H9 (cell line): ENCODE measurements around the gene TEAD1. TPM values are rescaled to one million over a fixed set of nuclear protein-coding genes. Genes with fewer than 3 reads are reported as not detected.

Experiments
- DNase-seq: peaks from one replicate; pipeline ENCODE4 v3.0.0-alpha.2; 2017
- H2AFZ ChIP-seq: one replicate; pipeline ENCODE4 v1.6.1; 2013; ENCODE audit warnings: mild to moderate bottlenecking, low read length, control low read depth, moderate library complexity
- H2AK5ac ChIP-seq: 2 replicates; pipeline ENCODE4 v1.6.1; 2013; ENCODE audit warnings: low read length, control low read depth, mixed read lengths; ENCODE audit not compliant: insufficient read length
- H2BK120ac ChIP-seq: one replicate; pipeline ENCODE4 v1.6.1; 2013; ENCODE audit warnings: low read depth, mild to moderate bottlenecking, low read length, control low read depth, inconsistent platforms; ENCODE audit not compliant: poor library complexity, severe bottlenecking
- H2BK12ac ChIP-seq: 2 replicates; pipeline ENCODE4 v1.6.1; 2013; ENCODE audit warnings: low read length, control low read depth, mixed read lengths, low read depth; ENCODE audit not compliant: insufficient read length
- H2BK15ac ChIP-seq: 2 replicates; pipeline ENCODE4 v1.6.1; 2013; ENCODE audit warnings: low read depth, low read length, control low read depth
- H2BK20ac ChIP-seq: one replicate; pipeline ENCODE4 v1.6.1; 2013; ENCODE audit warnings: low read depth, mild to moderate bottlenecking, low read length, control low read depth, inconsistent platforms; ENCODE audit not compliant: poor library complexity, severe bottlenecking
- H2BK5ac ChIP-seq: 2 replicates; pipeline ENCODE4 v1.6.1; 2013; ENCODE audit warnings: low read length, control low read depth, mixed read lengths; ENCODE audit not compliant: insufficient read length
- H3K14ac ChIP-seq: 2 replicates; pipeline ENCODE4 v1.6.1; 2013; ENCODE audit warnings: low read length, control low read depth; ENCODE audit not compliant: insufficient read depth
- H3K18ac ChIP-seq: 2 replicates; pipeline ENCODE4 v1.6.1; 2013; ENCODE audit warnings: low read depth, mild to moderate bottlenecking, mixed read lengths, low read length, control low read depth; ENCODE audit not compliant: insufficient read length
- H3K23ac ChIP-seq: 2 replicates; pipeline ENCODE4 v1.6.1; 2013; ENCODE audit warnings: low read length, control low read depth, mixed read lengths, low read depth; ENCODE audit not compliant: insufficient read length
- H3K23me2 ChIP-seq: 2 replicates; pipeline ENCODE4 v1.6.1; 2013; ENCODE audit warnings: low read depth, mild to moderate bottlenecking, mixed read lengths, low read length, control low read depth; ENCODE audit not compliant: insufficient read length, poor library complexity, severe bottlenecking
- H3K27ac ChIP-seq: 2 replicates; pipeline ENCODE4 v1.5.1; 2013; ENCODE audit warnings: low read length, control low read depth, mixed read lengths, low read depth; ENCODE audit not compliant: insufficient read length
- H3K27me3 ChIP-seq: 2 replicates; pipeline ENCODE4 v1.6.1; 2013; ENCODE audit warnings: low read length, control low read depth, inconsistent platforms; ENCODE audit not compliant: insufficient read depth
- H3K4ac ChIP-seq: 2 replicates; pipeline ENCODE4 v1.6.1; 2013; ENCODE audit warnings: low read depth, mild to moderate bottlenecking, control low read depth, inconsistent platforms, low read length, moderate library complexity
- H3K4me1 ChIP-seq: 2 replicates; pipeline ENCODE4 v1.6.1; 2013; ENCODE audit warnings: low read length, control low read depth, inconsistent platforms; ENCODE audit not compliant: insufficient read depth
- H3K4me2 ChIP-seq: 2 replicates; pipeline ENCODE4 v1.6.1; 2013; ENCODE audit warnings: low read length, control low read depth, mixed read lengths; ENCODE audit not compliant: insufficient read length, insufficient read depth
- H3K56ac ChIP-seq: 2 replicates; pipeline ENCODE4 v1.6.1; 2013; ENCODE audit warnings: low read depth, mild to moderate bottlenecking, mixed read lengths, low read length, control low read depth; ENCODE audit not compliant: insufficient read length
- H3K79me1 ChIP-seq: 2 replicates; pipeline ENCODE4 v1.6.1; 2013; ENCODE audit warnings: low read depth, mild to moderate bottlenecking, moderate library complexity, low read length, control low read depth, inconsistent platforms; ENCODE audit not compliant: insufficient read depth, poor library complexity, severe bottlenecking
- H3K79me2 ChIP-seq: 2 replicates; pipeline ENCODE4 v1.6.1; 2013; ENCODE audit warnings: low read length, control low read depth, inconsistent platforms; ENCODE audit not compliant: insufficient read depth
- H3K9ac ChIP-seq: 2 replicates; pipeline ENCODE4 v1.6.1; 2013; ENCODE audit warnings: low read length, control low read depth, mixed read lengths; ENCODE audit not compliant: insufficient read length; ENCODE audit errors: extremely low read depth
- H3K9me3 ChIP-seq: one replicate; pipeline ENCODE4 v1.6.1; 2013; ENCODE audit warnings: low read depth, low read length, inconsistent platforms; ENCODE audit not compliant: control insufficient read depth
- H3T11ph ChIP-seq: one replicate; pipeline ENCODE4 v1.6.1; 2013; ENCODE audit warnings: mild to moderate bottlenecking, low read length, control low read depth, inconsistent platforms
- H4K20me1 ChIP-seq: one replicate; pipeline ENCODE4 v1.6.1; 2013; ENCODE audit not compliant: control insufficient read depth, insufficient read length, insufficient read depth
- H4K5ac ChIP-seq: 2 replicates; pipeline ENCODE4 v1.6.1; 2013; ENCODE audit warnings: low read depth, mild to moderate bottlenecking, mixed read lengths, low read length, control low read depth; ENCODE audit not compliant: insufficient read length
- H4K8ac ChIP-seq: replicated peaks from 2 replicates; pipeline ENCODE4 v1.6.1; 2013; ENCODE audit warnings: low read length, control low read depth, mixed read lengths, low read depth; ENCODE audit not compliant: insufficient read length
- H4K91ac ChIP-seq: 2 replicates; pipeline ENCODE4 v1.6.1; 2013; ENCODE audit warnings: low read depth, mild to moderate bottlenecking, moderate library complexity, mixed read lengths, low read length, control low read depth; ENCODE audit not compliant: insufficient read length
- H3K27ac Mint-ChIP-seq, 3 experiments: 2 replicates in 2 of 3; 3 replicates in 1 of 3; pipeline ENCODE4 v1.8.0; 2020 to 2021; ENCODE audit warnings: mixed read lengths in 3 of 3, mild to moderate bottlenecking in 1 of 3, moderate library complexity in 1 of 3
- H3K27me3 Mint-ChIP-seq: 2 replicates; pipeline ENCODE4 v1.8.0; 2021; ENCODE audit warnings: low read depth, mild to moderate bottlenecking, moderate library complexity, mixed read lengths
- H3K36me3 Mint-ChIP-seq, 3 experiments: 2 replicates in 2 of 3; 3 replicates in 1 of 3; pipeline ENCODE4 v1.8.0; 2020 to 2021; ENCODE audit warnings: low read depth in 3 of 3, mixed read lengths in 3 of 3; ENCODE audit not compliant: insufficient read depth in 1 of 3
- H3K4me1 Mint-ChIP-seq, 2 experiments: 2 replicates each; pipeline ENCODE4 v1.8.0; 2020; ENCODE audit warnings: mixed read lengths in 2 of 2
- H3K4me3 Mint-ChIP-seq, 2 experiments: 2 replicates in 1 of 2; 3 replicates in 1 of 2; pipeline ENCODE4 v1.8.0; 2020 to 2021; ENCODE audit warnings: mild to moderate bottlenecking in 2 of 2, mixed read lengths in 2 of 2, moderate library complexity in 1 of 2
- H3K9me3 Mint-ChIP-seq, 2 experiments: 2 replicates in 1 of 2; 3 replicates in 1 of 2; pipeline ENCODE4 v1.8.0; 2020; ENCODE audit warnings: mild to moderate bottlenecking in 2 of 2, mixed read lengths in 2 of 2, moderate library complexity in 1 of 2
- CTCF ChIP-seq: fragments of 200-600 bp; sonication (generic); conservative IDR thresholded peaks from 3 replicates; pipeline ENCODE4 v1.8.0; 2021; ENCODE audit warnings: antibody characterized with exemption, mild to moderate bottlenecking
- WGBS: extraction: QIAGEN DNeasy Blood & Tissue Kit; methylation state at CpG from one replicate; pipeline ENCODE4 v1.1.7; 2013; ENCODE audit warnings: missing lambda C conversion rate, low lambda C conversion rate, mixed read lengths; ENCODE audit not compliant: insufficient read length; ENCODE audit errors: extremely low coverage; 5-methylcytosine and 5-hydroxymethylcytosine counted together
- total RNA-seq: library from RNA; stranded (reverse); gene quantifications from 2 replicates; pipeline ENCODE4 v1.2.1, GENCODE V29; 2021

The TEAD1 gene
- total RNA-seq, 1 experiment from 2014 or later = 75.1 TPM

DNA sequence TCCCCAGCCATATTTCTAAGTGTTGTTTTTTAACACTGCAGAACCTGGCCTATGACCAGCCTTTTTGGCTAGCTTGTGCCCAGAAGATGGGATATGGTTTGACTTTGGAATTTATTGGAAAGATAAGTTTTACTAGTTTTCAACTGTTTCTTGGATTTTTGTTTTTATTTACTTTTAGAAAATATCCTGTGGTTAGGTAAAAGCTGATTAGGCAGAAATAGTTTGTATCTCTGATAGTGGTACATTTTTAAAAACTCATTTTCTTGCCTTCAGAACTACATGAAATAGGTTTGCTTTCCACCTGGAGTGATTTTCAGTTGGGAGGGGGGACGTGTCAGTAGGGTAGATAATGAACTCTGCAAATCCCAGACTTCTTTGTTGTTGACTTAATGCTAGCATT, 243.6 kb downstream of the TEAD1 start:
- Histone ChIP-seq H3K9ac (no peak overlapping the region), H2BK20ac (no peak overlapping the region), H3K79me2 (no peaks in the 10 kb centered on the region), H4K91ac (no peak overlapping the region), H4K20me1 (no peaks in the 10 kb centered on the region), H2AK5ac (no peak overlapping the region), H2BK12ac (no peak overlapping the region), H2BK15ac (no peak overlapping the region), H3K27me3 (no peaks in the 10 kb centered on the region), H2AFZ (no peak overlapping the region), H3K4me2 (no peak overlapping the region), H2BK120ac (no peak overlapping the region), H3K9me3 (no peaks in the 10 kb centered on the region), H3K56ac (no peak overlapping the region), H3K4ac (no peak overlapping the region), H4K8ac (no peak overlapping the region), H4K5ac (no peak overlapping the region), H2BK5ac (no peak overlapping the region), H3K79me1 (no peaks in the 10 kb centered on the region), H3K18ac (no peak overlapping the region), H3K27ac (no peak overlapping the region), H3K14ac (no peak overlapping the region), H3K23me2 (no peaks in the 10 kb centered on the region), H3T11ph (no peak overlapping the region), H3K23ac (no peak overlapping the region), H3K4me1 (peaks cover 5% of the 10 kb centered on the region; the same call in 1 of the 2 replicates)
- H3K36me3 Mint-ChIP-seq = peaks cover 11 to 21% (median 12%) of the 10 kb centered on the region in 3 experiments; a peak in 5 of 7 replicates
- no peaks in the 10 kb centered on the region for H3K9me3 Mint-ChIP-seq
- no peak for TF ChIP-seq CTCF
- no peaks in the 10 kb centered on the region for H3K27me3 Mint-ChIP-seq
- no peak overlapping the region for H3K27ac Mint-ChIP-seq
- peaks cover 29 to 30% of the 10 kb centered on the region in 2 experiments for H3K4me1 Mint-ChIP-seq
- DNase-seq = no peak
- WGBS = no CpG with 5 or more reads among the region's 1 CpG
- no peak overlapping the region for H3K4me3 Mint-ChIP-seq
